PFSK-1 (cell line): ENCODE data around the gene CXCL13. TPM values are rescaled to one million over a fixed set of nuclear protein-coding genes. Genes with fewer than 3 reads are reported as not detected.

ENCODE experiments used
- FOXP2 ChIP-seq: optimal IDR thresholded peaks from 2 replicates; pipeline ENCODE3; 2011; ENCODE audit warnings: borderline replicate concordance, control low read depth, inconsistent platforms; ENCODE audit not compliant: insufficient read depth; ENCODE audit errors: extremely low read length, extremely low read depth
- POLR2AphosphoS5 ChIP-seq: IDR thresholded peaks from 2 replicates; pipeline ENCODE4 v1.6.1; 2012; ENCODE audit warnings: low read depth, mild to moderate bottlenecking, control low read depth, low read length, moderate library complexity
- REST ChIP-seq, 2 experiments: IDR thresholded peaks; 2 replicates each; pipeline versions ENCODE4 v1.6.1 to v1.8.0; 2011 to 2012; ENCODE audit warnings: low read depth in 2 of 2, low read length in 2 of 2, control low read depth in 1 of 2, inconsistent platforms in 1 of 2, mild to moderate bottlenecking in 1 of 2, moderate library complexity in 1 of 2; ENCODE audit not compliant: insufficient read depth in 1 of 2
- SIN3A ChIP-seq: IDR thresholded peaks from 2 replicates; pipeline ENCODE4 v1.6.1; 2012; ENCODE audit warnings: mild to moderate bottlenecking, low read length, moderate library complexity, borderline replicate concordance; ENCODE audit not compliant: insufficient read depth
- TAF1 ChIP-seq: IDR thresholded peaks from 2 replicates; pipeline ENCODE4 v1.6.1; 2012; ENCODE audit warnings: low read length, control low read depth, borderline replicate concordance; ENCODE audit not compliant: insufficient read depth
- polyA plus RNA-seq: library from polyadenylated mRNA; unstranded; fragments of >200 nt; gene quantifications from one replicate; pipeline ENCODE4 v1.2.1, GENCODE V29; 2012; ENCODE audit warnings: low read depth, missing spikeins; ENCODE audit not compliant: insufficient read length

CXCL13 gene
- not detected for polyA plus RNA-seq

GRCh38 chr4:77605210-77605902 is at the start of gene CXCL13:
Gene CXCL13, plus strand, starts transcription at chr4:77605820. Its CDS starts 46 bp downstream, at chr4:77605866.
- TF ChIP-seq SIN3A (no peak), REST (IDR thresholded peaks at IDR 0.05; ENCODE audit: insufficient read depth in 1 of 2, low read depth in 2 of 2, low read length in 2 of 2) (no peak), FOXP2 (no peak), POLR2AphosphoS5 (no peak)

- TF ChIP-seq FOXP2 (no peak), SIN3A (no peak)
Observed at GRCh38 chr4:77560170-77560569, 45.5 kb upstream of the CXCL13 start.

- no peak for TF ChIP-seq TAF1
- no peak for TF ChIP-seq POLR2AphosphoS5
- no peak for TF ChIP-seq FOXP2
- TF ChIP-seq REST (IDR thresholded peaks at IDR 0.05; ENCODE audit: insufficient read depth in 1 of 2, low read depth in 2 of 2, low read length in 2 of 2): no peak
- no peak for TF ChIP-seq SIN3A
Observed at GRCh38 chr4:77564231-77564630, 41.4 kb upstream of the CXCL13 start.

GRCh38 chr4:77566148-77566547 is 39.5 kb upstream of the CXCL13 start:
- TF ChIP-seq FOXP2 (no peak), SIN3A (no peak), TAF1 (no peak), REST (IDR thresholded peaks at IDR 0.05; ENCODE audit: insufficient read depth in 1 of 2, low read depth in 2 of 2, low read length in 2 of 2) (no peak), POLR2AphosphoS5 (no peak)

GRCh38 chr4:77567549-77567948 is 38.1 kb upstream of the CXCL13 start:
- TF ChIP-seq SIN3A: no peak
- no peak for TF ChIP-seq POLR2AphosphoS5
- no peak for TF ChIP-seq TAF1
- TF ChIP-seq REST (IDR thresholded peaks at IDR 0.05; ENCODE audit: insufficient read depth in 1 of 2, low read depth in 2 of 2, low read length in 2 of 2): no peak
- TF ChIP-seq FOXP2: no peak
